Skin of body (tissue), 2 donors: Measurements from ENCODE around the gene ZFYVE16. TPM values are rescaled to one million over a fixed set of nuclear protein-coding genes. Genes with fewer than 3 reads are reported as not detected.
A peak's percentile ranks its signal among the peaks of the same experiment; 100 is the strongest.
"Not testable (repeated sequence)": the region's sequence is repeated elsewhere in the genome, so short reads cannot be mapped to it uniquely, and the experiment has no call there.

Experiments used
- DNase-seq: peaks from one replicate; lab custom pipeline; 2025; lab: John Stamatoyannopoulos, UW
- total RNA-seq: library from RNA; depleted of rRNA; stranded (reverse); fragments of >200 nt; gene quantifications from one replicate; pipeline ENCODE4 v1.2.3, GENCODE V29; 2014

ZFYVE16 gene
- 67.6 TPM for total RNA-seq

DNA sequence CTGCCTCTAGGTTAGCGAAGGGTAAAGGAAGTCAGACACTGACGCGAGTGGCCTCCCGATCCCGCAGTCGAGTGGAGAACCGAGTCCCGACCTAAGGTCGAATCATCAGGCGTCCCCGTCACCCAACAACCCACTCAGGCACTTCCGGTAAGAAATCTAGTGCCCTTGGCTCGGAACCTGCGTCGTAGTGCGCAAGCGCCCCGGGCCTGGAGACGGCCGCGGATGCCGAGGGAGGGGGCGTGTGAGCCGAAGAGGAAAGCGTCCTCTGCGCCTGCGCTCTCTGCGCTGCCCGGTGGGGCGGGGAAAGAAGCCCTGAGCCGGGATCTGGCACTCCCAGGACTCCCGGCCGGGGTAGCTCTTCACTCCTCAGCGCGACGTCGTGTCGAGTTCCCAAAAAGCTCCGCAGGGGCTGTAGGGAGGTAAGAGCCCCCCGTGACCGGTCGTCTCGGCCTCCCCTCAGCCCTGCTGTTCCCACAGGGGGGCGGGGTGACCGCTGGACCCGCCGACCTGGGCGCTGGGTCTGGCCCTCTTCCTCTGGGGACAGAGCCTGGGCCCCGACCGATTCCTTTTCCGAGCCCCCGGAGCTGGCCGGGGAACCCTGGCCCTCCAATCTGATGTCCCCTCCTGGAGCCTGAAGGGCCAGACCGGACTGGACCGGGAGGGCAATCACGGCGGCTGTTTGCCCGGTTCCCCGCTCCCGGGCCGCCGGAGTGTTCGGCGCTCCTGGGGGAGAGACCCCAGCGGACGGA lies at the start of gene ZFYVE16:
ZFYVE16 (plus strand) TSS at position 330 of the 749 bp plus-strand sequence. CDS start 26,084 bp downstream, outside the sequence.
- peak; percentile 98 for DNase-seq

DNA sequence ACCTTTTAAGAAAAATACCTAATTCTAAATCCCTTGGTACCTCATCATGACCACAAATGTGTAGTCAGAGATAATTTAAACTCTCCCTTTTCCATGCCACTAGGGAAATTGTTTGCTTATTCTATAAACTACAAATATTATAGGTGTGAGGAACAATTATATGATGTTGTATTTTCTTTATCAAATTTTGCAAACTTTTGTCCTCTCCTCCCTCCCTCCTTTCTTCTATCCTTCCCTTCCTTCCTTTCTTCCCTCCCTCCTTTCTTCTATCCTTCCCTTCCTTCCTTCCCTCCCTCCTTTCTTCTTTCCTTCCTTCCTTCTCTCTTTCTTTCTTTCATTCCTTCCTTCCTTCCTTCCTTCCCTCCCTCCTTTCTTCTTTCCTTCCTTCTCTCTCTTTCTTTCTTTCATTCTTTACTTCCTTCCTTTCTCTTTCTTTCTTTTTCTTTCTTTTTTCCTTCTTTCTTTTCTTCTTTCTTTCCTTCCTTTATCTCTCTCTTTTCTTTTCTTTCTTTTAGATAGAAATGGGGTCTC lies 46.9 kb upstream of the ZFYVE16 start:
- DNase-seq, result no peak

DNA sequence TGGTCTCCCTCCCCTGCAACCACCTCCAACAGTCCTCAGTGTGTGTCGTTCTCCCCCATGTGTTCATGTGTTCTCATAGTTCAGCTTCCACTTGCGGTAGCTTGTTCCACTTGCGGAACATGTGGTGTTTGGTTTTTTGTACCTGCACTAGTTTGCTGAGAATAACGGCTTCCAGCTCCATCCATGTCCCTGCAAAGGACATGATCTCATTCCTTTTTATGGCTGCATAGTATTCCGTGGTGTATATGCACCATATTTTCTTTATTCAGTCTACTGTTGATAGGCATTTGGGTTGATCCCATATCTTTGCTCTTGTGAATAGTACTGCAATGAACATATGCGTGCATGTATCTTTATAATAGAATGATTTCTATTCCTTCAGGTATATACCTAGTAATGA lies 43.0 kb upstream of the ZFYVE16 start:
- DNase-seq, result no peak

DNA sequence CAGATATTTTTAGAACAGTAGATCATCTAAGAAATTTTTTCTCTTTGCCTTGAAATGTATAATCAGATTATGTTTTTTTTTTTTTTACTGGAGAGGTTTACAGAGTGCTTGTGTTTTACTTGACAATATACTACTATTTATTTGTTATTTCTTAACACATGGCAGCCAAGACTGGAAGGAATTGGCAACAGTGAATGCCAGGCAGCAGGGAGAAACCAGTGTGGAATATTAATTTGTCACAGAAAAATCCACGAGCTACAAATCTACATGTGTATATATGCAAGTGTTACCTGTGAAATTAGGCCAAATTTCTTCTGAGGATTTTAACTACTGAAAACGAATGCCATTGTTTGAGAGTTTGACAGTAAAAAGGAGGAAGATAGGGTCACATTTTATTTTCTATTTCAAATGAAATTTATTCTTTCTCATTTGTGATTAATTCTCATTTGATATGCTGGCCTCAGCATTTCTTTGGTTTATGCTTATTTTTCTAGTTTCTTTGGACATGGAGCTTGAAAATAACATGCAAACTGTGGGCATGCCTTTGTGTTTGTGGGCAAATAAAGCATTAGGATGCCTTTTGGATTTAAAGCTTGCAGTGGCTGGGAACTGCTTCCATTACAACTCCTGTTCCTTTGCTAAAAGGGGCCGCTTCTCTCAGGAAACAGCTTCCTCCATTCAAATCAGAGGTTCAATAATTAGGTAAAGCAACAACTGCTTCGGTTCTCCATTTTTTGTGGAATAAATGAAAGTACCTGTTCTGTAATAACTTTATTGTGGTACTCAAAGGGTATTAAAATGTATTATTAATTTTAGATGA lies 39.0 kb upstream of the ZFYVE16 start:
- DNase-seq, result no peak

DNA sequence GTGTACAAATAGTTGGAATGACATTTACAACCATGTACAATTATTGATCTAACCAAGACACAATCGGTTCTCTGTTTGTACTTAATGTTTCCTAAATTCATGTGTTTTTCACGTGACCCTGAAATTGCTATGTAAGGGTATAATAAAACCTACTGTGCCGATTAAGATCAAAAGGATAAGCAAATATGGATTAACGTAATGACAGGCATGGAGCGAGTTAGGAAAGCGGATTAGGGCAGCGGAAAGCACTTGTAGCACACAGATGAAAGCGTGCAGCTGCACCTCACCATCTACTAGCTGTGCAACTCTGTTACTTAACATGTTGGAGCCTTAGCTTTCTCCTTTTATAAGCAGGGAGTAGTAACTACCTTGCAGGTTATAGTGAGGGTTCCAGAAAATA lies 38.3 kb upstream of the ZFYVE16 start:
- no peak for DNase-seq

DNA sequence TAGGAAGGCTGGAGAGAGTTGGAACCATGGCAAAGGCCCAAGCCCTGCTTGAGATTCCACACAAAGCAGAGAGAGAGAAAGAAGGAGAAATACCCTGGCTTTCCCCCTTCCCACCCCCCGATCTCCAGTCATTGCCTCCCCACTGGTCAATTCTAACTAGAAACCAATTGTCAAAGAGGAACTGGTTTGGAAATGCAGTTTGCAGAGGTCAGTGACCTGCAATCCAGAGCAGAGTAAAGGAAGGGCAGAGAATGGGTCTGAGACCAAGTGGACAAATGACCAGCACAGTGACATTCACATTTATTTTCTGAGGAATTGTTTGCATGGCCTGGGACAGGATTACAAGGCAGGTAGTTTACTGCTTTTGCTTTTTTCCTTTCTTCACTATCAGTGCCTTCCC lies 37.5 kb upstream of the ZFYVE16 start:
- no peak for DNase-seq

DNA sequence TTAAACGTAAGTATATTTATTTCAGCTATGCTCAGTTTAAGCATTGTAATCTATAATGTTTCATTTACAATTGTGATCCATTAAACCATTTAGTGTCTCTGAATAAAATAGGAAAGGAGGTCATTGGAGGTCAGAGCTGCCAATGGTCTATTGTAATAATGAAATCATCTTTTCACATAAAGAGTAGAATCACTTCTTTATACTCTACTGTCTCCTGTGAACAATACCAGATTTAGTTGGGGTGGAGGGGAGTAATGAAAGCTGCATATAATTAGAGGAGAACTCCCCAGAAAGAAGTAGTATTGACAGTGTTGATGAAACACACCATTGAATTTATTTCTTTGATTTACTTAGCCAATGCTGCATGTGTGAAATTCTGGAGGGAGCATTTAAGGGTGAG lies 35.1 kb upstream of the ZFYVE16 start:
- DNase-seq, result peak; percentile 50

DNA sequence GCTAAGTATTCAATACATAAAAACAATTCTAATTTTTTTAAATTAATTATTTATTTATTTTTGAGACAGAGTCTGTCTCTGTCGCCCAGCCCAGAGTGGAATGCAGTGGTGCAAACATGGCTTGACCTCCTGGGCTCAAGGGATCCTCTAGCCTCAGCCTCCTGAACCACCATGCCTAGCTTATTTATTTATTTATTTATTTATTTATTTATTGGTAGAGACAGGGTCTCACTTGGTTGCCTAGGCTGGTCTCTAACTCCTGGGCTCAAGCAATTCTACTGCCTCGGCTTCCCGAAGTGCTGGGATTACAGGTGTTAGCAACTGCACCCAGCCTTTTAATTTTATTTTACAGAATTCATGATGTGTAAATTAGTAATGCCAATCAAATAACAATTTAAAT lies 33.7 kb upstream of the ZFYVE16 start:
- no peak for DNase-seq

DNA sequence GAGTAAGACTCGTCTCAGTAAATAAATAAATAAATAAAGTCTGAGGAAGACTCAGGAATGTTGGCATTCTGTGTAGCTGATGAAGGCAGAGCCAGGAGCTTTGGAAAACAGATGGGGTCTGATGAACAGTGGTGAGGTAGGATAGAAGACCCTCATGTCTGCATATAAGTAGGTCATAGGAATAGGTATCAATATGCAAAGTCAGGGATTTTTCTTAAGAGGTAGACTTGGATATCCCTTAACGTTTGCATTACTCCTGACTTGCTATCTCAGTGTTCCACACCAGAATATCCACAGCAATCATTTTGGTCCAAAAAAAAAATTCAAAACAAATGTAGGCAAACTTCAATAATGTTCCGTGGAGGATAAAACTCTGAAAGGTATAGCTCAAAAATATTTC lies 31.3 kb upstream of the ZFYVE16 start:
- no peak for DNase-seq

DNA sequence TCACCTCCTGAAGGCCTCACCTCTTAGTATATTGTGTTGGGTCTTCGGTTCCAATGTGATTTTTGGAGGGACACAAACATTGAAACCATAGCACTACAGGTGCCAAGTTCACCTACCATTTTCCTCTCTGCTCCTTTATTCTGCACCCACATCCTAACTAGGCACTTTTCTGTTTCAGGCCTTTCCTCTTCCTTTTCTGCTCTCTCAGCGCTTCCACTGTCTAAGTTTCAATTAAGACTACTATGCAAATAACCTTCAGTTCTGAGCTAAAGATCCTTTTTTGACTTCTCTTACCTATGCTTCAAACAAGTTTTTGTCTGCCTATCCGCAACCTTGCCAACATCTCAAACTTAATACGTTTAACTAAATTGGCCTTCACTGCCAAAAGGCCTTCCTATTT lies 25.4 kb upstream of the ZFYVE16 start:
- DNase-seq, result no peak

DNA sequence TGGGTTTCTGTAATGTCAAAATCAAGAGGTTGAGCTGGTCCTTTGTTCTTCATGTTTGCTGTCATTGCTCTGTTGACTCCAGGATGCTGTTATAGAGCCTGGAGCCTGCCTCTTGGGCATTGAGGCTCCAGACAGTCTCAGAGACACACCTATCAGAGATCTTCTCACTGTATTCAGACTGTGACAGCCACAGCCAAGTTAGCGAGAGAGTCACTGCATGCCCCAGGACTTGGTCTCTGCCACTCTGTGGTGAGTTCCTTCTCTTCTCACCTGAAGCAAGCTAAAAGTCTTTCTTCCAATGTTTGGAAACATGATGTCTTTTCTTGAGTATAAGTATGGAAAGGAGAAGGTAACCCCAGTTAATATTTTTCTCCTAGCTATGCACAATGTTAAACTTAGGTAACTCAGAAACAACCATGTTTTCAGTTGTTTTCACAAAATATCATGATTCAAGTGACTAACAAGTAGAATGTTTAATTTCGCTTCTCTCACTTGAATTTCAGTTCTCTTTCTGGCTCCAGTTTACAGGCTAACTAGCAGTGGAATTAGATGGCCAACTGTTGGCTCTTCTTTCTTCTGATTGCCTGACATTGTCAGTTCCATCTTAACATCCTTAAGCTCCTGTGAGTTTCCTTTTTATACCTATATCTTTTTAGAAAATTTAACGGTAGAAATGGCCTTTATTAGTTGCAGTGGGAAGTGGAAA lies 20.6 kb upstream of the ZFYVE16 start:
- no peak for DNase-seq

DNA sequence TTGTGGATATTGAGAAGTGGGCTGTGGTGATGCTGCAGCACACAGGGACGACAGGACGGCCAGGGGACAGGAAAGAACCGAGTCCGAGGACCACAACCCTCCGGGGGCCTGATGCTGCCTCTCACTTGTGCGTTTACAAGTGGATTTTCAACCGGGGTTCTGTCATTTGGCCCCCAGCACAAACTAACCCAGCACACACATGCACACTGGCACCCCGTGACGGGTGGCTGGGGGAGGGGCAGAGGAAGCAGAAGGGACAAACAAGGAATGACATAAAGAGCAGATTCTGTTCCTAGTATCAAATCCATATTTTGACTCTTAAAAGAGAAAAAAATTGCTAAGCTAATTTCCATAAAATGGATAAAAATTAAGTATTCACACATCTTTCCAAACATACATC lies 18.3 kb upstream of the ZFYVE16 start:
- DNase-seq, result no peak

DNA sequence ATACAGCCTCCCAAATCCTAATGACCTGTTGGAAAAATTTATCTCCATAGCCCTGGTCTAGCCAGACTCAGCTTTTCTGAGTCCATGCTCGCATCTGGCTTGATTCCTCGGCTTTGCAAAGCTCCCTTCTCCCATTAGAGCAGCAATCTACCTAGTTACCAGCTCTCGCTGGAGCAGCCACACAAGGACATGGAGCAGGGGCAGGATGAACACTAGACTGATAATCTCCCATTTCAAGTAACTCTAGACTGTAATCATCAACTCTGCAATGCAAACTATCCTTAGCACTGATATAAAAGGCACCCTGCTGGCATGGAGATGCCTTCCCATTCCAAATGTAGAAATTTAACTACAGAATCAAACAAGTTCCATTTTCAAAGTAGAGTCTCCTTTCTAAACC lies 17.5 kb upstream of the ZFYVE16 start:
- DNase-seq, result not testable (repeated sequence)

DNA sequence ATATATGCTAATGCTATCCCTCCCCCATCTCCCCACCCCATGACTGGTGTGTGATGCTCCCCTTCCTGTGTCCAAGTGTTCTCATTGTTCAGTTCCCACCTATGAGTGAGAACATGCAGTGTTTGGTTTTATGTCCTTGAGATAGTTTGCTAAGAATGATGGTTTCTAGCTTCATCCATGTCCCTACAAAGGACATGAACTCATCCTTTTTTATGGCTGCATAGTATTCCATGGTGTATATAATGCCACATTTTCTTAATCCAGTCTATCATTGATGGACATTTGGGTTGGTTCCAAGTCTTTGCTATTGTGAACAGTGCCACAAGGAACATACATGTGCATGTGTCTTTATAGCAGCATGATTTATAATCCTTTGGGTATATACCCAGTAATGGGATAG lies 16.6 kb upstream of the ZFYVE16 start:
- not testable (repeated sequence) for DNase-seq

DNA sequence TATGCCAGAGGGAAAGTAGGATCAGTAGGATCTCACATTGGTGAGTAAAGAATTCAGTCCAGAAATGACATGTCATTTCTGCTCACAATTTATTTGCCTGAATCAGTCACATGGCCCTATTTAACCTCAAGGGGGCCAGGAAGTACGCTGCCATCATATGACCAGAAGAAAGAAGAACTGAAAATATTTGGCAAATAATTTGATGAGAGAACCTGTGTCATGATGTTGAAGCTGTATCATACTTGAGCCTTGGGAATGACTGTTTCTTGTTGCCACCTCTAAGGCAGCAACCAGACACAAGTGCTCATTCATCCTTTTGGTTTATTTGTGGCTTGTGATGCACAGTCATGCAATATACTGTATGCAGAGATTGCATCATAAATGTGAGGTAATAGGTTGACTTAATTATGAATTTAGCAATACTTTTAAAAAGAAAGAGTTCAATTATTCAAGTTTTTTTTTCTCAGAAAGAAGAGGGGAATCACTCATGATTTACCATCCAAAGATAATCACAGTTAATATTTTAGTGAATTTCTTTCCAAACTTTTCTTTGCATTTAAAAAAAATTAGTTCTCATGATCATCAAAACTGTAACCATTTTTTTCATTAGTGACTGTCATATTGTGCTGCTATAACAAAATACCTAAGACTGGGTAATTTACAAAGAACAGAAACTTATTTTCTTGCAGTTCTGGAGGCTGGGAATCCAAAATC lies 8.2 kb upstream of the ZFYVE16 start:
- DNase-seq, result peak; percentile 1

DNA sequence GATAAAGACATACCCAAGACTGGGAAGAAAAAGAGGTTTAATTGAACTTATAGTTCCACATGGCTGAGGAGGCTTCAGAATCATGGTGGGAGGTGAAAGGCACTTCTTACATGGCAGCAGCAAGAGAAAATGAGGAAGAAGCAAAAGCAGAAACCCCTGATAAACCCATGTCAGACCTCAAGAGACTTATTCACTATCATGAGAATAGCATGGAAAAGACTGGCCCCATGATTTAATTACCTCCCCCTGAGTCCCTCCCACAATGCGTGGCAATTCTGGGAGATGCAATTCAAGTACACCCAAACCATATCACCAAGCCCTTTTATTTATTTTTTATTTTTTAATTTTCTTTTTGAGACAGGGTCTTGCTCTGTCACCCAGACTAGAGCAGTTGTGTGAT lies 7.5 kb upstream of the ZFYVE16 start:
- not testable (repeated sequence) for DNase-seq

DNA sequence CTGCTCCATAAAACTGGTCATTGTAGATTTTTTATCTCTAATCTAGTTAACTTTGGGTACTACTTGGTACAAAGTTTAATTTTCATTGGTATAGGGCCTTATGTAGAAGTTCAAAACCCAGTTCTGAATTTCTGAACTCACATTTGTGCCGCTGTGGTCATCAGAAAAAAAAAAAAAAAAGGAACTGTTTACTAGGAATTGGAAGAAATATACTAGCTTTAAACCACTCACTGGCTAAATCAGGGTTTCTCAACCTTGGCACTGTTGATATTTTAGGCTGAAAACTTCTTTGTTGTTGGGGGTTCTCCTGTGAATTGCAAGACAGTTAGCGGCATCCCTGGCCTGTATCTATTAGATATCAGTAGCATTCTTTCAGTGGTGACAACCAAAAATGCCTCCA lies 4.1 kb upstream of the ZFYVE16 start:
- DNase-seq, result no peak

DNA sequence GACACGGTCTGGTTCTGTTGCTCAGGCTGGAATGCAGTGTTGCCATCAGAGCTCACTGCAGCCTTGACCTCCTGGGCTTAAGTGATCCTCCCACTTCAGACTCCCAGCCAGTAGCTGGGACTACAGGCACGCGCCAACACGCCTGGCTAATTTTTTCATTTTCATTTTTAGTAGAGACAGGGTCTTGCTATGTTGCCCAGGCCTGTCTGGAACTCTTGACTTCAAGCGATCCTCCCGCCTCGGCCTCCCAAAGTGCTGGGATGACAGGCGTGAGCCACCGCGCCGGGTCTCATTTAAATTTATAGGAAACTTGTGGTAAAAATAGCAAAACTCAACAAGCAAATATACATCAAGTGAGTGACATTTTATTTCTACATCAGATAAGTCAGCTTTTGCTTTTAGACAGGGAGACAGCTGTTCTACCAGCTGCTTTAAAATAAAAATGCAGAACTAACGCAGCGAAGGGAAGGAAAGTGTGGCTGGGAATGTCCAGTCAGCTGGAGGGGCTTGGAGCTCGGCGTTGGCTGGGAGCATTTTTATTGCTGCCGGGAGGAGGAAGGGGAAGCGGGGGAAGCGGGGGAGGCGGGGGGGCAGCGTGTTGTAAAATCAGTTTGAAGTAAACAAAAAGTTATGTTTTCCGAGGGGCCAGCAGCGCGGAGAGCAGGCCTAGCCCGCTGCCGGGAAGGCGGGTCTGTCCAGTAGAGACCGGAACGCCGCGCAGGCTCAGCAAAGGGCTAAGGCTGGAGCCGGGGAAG lies 707 bp upstream of the ZFYVE16 start:
- no peak for DNase-seq

DNA sequence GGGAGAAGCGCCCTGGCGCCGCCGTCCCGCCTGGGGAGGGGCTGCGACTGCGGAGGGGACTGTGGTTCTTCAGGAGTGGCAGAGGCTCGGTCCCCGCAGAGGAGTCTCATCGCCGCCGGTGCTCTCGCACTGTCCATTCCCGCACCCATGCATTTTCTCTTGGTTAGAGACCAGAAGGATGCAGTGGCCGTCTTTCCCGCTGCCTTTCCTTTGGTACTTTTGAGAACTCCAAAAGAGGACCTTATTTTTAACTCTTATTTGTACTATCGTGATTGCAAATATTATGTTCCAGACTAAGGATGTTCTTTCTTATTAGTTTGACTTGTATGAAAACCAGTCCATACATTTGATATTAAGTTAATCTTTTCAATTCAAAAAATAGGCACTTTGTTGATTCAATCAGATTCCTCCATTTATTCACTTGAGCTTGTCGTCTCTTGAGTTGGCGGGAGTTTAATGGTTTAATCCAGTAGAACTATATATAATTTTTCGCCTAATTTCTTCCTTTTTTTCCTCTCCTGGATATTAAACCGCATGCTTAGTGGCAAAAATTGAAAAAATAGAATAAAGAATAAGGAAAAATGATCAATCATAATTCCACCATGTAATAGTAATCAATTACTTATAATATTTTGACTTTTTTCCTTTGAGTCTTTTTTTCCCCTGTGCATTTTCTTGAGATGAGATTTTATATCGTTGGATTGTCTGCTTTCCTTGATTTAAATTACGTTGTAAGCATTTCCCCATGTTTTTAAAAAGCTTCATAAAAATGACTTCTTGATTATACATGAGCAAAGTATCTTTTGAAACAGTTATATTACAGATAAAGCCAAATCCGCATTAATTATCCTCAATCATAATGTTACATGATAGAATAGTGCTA lies 861 bp downstream of the ZFYVE16 start:
- DNase-seq, result peak; percentile 6
